HG03432 (cell line): ENCODE data around the gene LYSMD2.

Experiments used
- ATAC-seq: cut with Tn5 transposase; IDR thresholded peaks from one replicate; pipeline ENCODE4 v1.9.1; 2021; ENCODE audit warnings: mild to moderate bottlenecking, moderate library complexity; ENCODE audit not compliant: unreplicated experiment

LYSMD2 gene

DNA sequence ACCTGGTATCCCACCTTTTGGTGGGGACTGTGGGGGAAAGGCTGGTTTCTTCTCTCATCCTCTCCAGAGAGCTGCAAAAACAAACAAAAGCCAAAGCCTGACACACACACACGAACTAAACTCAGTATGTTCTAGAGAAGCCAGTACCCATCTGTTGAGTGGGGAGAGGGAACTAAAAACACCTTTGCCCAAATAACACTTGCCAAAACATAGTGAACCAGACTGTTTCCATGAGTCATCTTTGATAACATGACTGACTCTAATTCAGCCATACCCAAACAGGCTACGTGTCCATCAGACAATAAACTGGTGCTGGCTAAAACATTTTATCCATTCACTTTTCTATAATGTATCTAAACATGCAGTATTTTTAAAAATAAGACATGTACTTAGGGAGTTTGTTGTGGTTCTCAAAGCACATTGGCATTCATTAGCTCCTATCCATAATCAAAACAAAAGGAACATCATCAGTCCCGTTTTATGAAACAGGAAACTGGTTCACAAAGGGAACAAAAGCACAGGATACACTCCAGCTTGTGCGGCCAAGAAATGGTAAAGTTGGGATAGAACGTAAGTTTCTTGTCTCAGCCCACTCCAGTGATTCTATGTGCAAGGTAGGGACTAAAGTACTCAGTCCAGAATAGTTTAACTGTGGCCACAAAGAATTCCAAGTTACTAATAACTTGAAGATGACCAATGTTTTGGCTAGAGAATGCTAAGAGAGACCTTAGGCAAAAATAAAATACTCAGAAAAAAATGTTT lies 16.1 kb downstream of the LYSMD2 start:
- no peak for ATAC-seq

GRCh38 chr15:51720201-51720995 lies 17.1 kb downstream of the LYSMD2 start:
- ATAC-seq, result no peak

DNA sequence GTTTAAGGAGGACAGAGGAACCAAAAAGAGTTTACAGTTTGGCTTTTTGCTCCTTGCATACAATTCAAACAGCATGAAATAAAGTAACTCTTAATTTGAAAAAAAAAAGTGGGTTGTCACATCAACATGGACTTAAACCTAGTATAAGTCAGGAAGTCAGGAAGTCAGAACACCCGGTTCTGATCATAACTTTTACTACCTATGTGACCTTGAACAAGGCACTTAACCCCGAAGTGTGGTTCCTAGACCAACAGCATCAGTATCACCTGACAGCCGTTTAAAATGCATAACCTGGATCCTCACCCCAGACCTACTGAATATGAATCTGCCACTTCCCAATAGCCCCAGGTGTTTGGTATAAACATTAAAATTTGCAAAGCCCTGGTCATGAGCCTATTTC lies 18.7 kb downstream of the LYSMD2 start:
- ATAC-seq, result no peak

- ATAC-seq, result no peak
These were observed 19.2 kb downstream of the LYSMD2 start for GRCh38 chr15:51718219-51718618.

- no peak for ATAC-seq
These were observed 22.5 kb downstream of the LYSMD2 start for GRCh38 chr15:51714911-51715310.

- no peak for ATAC-seq
These were observed 23.3 kb downstream of the LYSMD2 start for GRCh38 chr15:51714162-51714561.

DNA sequence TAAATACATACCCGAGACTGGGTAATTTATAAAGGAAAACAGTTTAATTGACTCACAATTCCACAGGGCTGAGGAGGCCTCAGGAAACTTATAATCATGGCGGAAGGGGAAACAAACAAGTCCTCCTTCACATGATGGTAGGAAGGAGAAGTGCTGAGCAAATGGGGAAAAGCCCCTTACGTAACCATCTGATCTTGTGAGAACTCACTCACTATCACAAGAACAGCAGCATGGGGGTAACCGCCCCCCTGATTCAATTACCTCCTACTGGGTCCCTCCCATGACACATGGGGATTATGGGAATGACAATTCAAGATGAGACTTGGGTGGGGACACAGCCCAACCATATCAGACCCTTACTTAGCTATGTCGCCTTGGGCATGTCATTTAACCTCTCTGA lies 28.4 kb downstream of the LYSMD2 start:
- ATAC-seq, result no peak

DNA sequence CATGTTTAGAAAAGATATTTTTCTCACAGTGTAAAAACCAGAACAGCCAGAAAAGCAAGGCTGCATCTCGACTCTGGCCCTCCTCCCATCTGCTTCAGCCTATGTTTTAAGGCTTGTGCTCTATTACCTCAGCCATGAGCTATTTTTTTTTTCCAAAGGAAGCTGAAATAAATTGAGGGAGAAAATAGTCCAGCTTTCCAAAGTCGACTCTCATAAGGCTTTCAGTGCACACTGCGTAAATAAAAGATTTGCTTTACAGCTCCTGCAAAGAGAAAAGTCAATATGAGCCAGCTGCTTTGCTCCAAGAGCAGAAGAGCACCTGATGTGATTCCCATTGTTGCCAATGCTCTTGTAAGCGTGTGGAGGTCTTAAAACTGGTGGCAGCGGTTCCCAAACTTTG lies 29.4 kb downstream of the LYSMD2 start:
- no peak for ATAC-seq

GRCh38 chr15:51706926-51707608 lies 30.4 kb downstream of the LYSMD2 start:
- ATAC-seq, result no peak

DNA sequence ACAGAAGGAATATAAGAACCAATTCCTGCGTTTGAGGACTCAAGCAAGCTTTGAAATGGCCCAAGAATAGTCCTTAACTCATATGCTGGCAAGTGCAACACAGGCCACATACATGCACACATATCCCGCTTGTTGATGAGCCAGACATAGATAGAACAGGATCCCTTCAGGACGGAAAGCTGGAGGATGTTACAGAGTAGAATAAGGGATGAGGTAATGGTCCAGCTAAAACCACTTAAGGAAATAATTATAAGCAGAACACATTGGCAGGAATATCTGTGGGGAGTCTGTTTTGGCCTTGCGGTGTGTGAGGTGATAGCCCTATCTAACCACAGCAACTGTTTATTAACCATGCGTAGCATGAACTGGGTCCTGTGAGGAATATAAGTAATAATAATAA lies 31.2 kb downstream of the LYSMD2 start:
- no peak for ATAC-seq

DNA sequence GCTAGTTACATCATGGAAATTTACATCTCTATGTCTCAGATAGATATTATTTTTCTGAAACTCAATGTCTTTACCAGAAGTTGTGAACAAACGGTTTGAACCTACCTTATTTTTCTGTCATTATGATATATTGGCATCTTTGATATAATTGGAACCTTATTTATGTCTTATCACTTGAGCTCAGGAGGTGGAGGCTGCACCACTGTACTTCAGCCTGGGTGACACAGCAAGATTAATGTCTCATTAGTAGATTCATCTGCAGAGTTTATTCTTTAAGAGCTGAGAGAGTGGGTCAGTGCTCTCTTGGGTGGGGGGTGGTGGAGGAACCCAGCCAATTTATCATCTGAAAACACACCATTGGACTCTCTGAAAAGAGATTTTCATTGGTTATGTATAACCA lies 34.7 kb downstream of the LYSMD2 start:
- ATAC-seq, result no peak

- ATAC-seq, result no peak
These were observed 38.1 kb downstream of the LYSMD2 start for GRCh38 chr15:51699373-51699772.

DNA sequence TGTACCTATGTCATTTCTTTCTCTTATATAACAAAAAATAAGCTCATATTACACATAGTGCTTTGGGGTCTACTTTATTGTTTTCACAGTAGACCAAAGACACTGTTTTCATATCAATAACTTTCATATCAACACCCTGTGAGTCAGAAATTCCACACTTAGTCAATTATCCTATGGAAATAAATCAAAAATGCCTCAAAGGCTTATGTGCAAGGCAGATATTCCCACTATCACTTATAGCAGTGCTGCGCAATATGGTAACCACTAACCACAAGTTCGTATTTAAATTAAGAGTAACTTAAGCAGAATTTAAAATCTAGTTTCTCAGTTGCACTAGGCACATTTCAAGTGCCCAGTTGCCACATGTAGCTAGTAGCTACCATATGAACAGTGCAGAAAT lies 40.3 kb downstream of the LYSMD2 start:
- no peak for ATAC-seq

GRCh38 chr15:51696566-51696965 lies 40.9 kb downstream of the LYSMD2 start:
- no peak for ATAC-seq

DNA sequence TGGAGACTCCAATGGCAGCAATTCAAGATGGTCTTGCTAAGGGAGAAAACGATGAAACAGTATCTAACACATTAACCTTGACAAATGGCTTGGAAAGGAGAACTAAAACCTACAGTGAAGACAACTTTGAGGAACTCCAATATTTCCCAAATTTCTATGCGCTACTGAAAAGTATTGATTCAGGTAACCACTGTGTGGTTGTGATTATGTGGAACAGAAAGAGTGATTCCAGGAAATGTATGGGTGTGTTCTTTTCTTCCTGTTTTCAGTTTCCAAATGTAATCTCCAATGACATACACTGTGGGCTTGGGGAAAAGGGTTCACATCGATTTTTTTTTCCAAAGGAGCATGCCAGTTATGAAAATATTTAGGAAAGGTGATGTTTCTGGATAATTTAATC lies 45.3 kb downstream of the LYSMD2 start:
- ATAC-seq, result no peak

DNA sequence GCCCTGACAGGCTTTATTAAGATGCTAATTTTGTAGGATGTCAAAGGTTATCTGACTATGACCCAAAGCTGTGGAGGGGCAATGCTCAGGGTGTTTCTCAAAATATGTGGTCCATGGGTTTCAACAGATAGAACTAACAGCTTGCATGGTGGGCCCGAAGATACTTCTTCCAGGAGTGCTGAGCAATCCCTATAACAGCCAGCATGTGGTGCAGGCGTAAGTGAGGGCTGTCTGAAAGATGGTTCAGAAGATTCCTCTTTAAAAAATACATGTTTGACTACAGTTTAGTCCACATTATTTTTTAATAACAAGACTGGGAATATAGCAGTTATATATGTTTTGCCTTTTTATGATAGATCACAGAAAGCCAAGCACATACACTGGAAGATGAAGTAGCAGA lies 48.6 kb downstream of the LYSMD2 start:
- ATAC-seq, result no peak

DNA sequence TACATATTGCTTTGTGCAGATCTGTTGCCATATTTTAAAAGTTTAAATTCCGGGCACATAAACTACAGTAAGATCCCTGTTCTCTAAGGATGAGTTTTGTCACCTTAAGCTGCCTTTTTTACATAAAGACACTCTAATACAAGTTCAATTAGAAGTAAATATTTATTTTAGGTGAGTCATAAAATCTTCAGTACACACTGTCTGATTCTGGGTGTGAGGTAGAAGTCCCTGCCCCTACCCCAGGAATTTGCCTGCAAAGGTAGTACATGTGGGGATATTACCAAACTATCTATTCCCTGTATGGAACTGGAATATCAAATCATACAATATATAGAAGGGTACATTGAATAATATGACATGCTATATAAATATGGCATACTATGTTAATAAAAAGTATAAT lies 49.9 kb downstream of the LYSMD2 start:
- no peak for ATAC-seq

DNA sequence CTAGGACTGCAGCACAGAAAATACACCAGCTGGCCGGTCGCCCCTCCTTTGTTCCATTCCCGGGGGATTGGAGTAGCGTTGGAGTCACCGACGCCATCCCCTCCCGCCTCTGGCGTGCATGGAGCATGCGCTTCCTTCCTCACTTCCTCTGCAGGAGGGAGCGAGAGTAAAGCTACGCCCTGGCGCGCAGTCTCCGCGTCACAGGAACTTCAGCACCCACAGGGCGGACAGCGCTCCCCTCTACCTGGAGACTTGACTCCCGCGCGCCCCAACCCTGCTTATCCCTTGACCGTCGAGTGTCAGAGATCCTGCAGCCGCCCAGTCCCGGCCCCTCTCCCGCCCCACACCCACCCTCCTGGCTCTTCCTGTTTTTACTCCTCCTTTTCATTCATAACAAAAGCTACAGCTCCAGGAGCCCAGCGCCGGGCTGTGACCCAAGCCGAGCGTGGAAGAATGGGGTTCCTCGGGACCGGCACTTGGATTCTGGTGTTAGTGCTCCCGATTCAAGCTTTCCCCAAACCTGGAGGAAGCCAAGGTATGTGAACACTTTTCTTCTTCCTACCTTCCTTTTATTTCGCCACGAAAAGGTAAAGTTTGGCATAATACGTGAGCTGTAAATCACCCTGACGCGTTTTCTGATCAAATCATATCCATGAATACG lies 56.0 kb downstream of the LYSMD2 start, which contains the start of gene SCG3:
TSS of gene SCG3 (plus strand) at position 201 of the 661 bp plus-strand sequence. CDS start at position 454, 253 bp downstream.
- ATAC-seq, result no peak

DNA sequence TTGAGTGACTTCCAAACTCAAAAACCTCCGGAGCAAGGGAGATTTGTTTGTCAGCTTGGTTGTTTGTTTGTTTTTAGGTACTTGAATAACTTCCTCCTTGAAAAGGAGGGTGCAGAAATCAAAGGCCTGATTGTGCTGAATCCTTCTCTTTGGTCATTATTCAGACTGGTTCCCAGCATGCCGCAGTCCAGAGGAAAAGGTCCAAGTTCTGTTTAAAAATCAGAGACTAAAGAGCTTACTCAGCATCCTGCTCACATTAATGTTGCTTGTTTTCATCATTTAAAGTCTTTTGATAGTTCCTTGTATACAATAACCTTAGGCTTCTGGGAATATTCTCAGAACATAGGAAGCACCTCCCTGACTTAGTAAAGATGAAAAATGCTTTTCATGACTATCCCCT lies 57.1 kb downstream of the LYSMD2 start:
- ATAC-seq, result no peak

GRCh38 chr15:51678096-51678495 lies 59.4 kb downstream of the LYSMD2 start:
- ATAC-seq, result no peak

DNA sequence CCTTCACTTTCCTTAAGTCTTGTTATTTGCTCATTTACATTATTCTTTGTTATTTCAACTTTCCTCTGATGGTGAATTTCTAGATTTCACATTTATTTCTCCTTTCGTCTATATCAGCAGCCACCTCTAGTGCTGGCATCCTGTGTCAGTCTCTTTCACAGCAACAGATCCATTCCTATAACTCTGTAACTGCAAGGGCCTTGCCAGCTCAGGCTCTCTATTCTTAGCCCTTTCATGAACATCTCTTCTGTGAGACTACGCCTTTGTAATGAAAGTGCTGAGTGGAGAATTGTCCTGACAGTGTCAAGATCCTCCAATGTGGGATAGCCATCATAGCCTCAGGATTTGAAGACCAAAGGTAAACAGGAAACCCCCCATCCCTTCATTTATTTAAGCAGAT lies 60.0 kb downstream of the LYSMD2 start:
- ATAC-seq, result no peak
